Activated naive CD4-positive, alpha-beta T cell treated with anti-CD3 and anti-CD28 coated beads, Interleukin-2, amount 50 U/mL, for 24 hours (primary cell): ENCODE data around the gene FBXO5.

Experiments
- H3K27ac Mint-ChIP-seq: one replicate; pipeline ENCODE4 v1.8.0; 2021; ENCODE audit warnings: mild to moderate bottlenecking, mixed read lengths
- H3K27me3 Mint-ChIP-seq: one replicate; pipeline ENCODE4 v1.8.0; 2021; ENCODE audit warnings: mixed read lengths
- H3K36me3 Mint-ChIP-seq: one replicate; pipeline ENCODE4 v1.8.0; 2021; ENCODE audit warnings: mixed read lengths
- H3K4me1 Mint-ChIP-seq: one replicate; pipeline ENCODE4 v1.8.0; 2021; ENCODE audit warnings: mixed read lengths
- H3K4me3 Mint-ChIP-seq: one replicate; pipeline ENCODE4 v1.8.0; 2021; ENCODE audit warnings: mild to moderate bottlenecking, mixed read lengths
- H3K9me3 Mint-ChIP-seq: one replicate; pipeline ENCODE4 v1.8.0; 2021; ENCODE audit warnings: mixed read lengths

FBXO5 gene

DNA sequence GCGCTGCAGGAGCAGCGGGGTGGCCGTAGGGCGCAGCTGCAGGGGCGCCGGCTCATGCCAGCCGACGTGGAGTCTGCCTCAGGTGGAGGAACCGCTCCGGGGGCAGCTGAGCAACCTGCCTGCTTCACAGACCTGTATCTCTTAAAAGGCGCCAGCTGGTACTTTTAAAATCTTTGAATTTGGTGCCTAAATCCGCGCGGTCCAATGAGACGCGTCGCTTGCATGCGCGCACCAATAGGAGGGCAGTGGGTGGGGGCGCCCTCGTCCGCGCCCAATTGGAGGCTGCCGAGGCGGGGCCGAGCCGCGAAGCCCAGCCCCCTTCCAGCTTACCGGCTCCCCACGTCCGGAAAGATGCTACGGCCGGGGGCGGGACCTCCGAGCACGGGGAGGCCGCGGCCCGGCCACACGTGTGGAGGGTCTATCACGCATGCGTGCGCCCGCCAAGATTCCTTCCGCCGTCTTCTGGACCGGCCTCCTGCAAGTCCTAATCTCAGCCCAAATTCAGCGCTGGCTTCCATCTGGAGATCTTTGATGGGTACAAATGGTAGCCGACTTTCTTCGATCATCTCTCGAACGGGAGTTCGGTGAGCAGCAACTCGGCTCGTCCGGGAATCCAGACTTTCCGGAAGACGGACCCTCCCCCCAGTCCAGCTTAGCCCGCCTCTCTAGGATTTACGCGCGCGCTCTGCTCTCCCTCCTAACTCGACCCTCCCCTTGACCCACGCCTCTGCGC lies at the start of gene FBXO5:
Gene FBXO5, minus strand, starts transcription at position 138 of the 733 bp plus-strand sequence. Its CDS starts 82 bp downstream, at position 56.
- no peaks in the 10 kb centered on the region for H3K36me3 Mint-ChIP-seq
- H3K27ac Mint-ChIP-seq = peak within 1 kb of the TSS; percentile 99
- H3K4me3 Mint-ChIP-seq = peak within 1 kb of the TSS; percentile 96
- no peaks in the 10 kb centered on the region for H3K9me3 Mint-ChIP-seq
- H3K27me3 Mint-ChIP-seq = no peaks in the 10 kb centered on the region
- peaks cover 46% of the 10 kb centered on the region for H3K4me1 Mint-ChIP-seq

DNA sequence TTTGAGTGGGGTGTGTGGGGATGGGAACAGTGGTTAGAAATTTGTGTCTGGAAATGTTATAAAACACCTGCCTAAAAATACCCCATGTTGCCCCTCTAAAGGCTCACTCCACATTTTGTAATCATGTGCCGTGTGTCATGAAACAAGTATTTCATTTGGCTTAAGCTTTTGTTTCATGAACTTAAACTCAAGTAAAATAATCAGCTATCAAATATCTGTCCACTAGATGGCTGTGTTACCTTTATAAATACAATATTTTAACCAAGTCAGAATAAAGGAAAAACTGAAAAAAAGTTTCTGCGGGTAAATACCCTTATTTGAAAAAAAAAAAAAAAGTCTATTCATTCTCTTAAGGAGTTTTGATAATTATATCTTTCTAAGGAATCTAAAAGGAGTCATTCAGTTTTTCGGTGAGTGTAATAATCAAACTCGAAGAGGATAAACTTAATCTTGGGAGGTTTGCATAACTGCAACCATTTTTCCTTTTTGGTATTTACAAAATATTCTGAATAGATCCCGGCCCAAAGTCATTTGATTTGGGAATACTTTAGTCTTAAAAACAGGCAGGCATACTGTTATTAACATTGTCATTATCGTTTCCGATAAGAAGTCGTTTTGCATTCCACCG lies 49.5 kb upstream of the FBXO5 start:
- peaks cover 13% of the 10 kb centered on the region for H3K27me3 Mint-ChIP-seq
- no peak overlapping the region for H3K4me3 Mint-ChIP-seq
- H3K27ac Mint-ChIP-seq = no peak overlapping the region
- no peaks in the 10 kb centered on the region for H3K4me1 Mint-ChIP-seq
- no peaks in the 10 kb centered on the region for H3K36me3 Mint-ChIP-seq
- H3K9me3 Mint-ChIP-seq = no peaks in the 10 kb centered on the region

DNA sequence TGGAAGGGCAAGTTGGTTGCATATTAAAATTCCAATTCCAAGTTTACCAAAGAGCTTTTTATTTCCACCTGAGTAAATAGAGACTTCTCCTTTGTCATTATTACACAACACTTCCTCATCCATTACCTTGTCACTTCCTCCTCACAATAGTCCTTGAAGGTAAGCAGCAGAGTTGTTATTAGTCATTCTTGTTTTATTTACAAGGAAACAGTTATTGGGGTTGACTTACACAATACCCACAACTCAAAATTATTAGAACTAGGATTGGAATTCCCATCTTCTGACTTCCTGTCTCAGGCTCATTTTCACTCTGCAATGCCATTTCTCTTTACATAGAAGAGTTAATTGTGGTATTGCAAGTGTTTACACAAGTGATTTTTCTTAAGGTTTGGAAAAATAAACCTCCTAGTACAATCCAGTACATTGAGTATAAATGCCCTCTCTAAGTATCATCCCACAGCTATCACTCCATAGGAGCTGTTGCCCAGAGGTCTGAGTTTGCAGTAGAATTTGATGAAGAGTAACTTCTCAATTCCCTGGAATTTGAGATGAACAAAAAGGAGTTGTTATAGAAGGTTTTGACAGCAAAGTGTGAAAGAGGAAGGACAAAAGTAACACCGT lies 48.6 kb upstream of the FBXO5 start:
- peaks cover 16% of the 10 kb centered on the region for H3K27me3 Mint-ChIP-seq
- no peaks in the 10 kb centered on the region for H3K9me3 Mint-ChIP-seq
- no peaks in the 10 kb centered on the region for H3K36me3 Mint-ChIP-seq
- no peak overlapping the region for H3K4me3 Mint-ChIP-seq
- no peaks in the 10 kb centered on the region for H3K4me1 Mint-ChIP-seq
- H3K27ac Mint-ChIP-seq = no peak overlapping the region

- H3K4me3 Mint-ChIP-seq = no peak overlapping the region
- no peak overlapping the region for H3K27ac Mint-ChIP-seq
- peaks cover 3% of the 10 kb centered on the region for H3K4me1 Mint-ChIP-seq
- no peaks in the 10 kb centered on the region for H3K36me3 Mint-ChIP-seq
- no peaks in the 10 kb centered on the region for H3K9me3 Mint-ChIP-seq
- H3K27me3 Mint-ChIP-seq = peaks cover 17% of the 10 kb centered on the region
These were observed 46.1 kb upstream of the FBXO5 start for GRCh38 chr6:153028963-153029362.

- peaks cover 17% of the 10 kb centered on the region for H3K27me3 Mint-ChIP-seq
- H3K36me3 Mint-ChIP-seq = no peaks in the 10 kb centered on the region
- no peaks in the 10 kb centered on the region for H3K9me3 Mint-ChIP-seq
- no peak overlapping the region for H3K27ac Mint-ChIP-seq
- H3K4me3 Mint-ChIP-seq = no peak overlapping the region
- H3K4me1 Mint-ChIP-seq = peaks cover 3% of the 10 kb centered on the region
These were observed 45.4 kb upstream of the FBXO5 start for GRCh38 chr6:153028286-153028685.

- no peak overlapping the region for H3K27ac Mint-ChIP-seq
- no peaks in the 10 kb centered on the region for H3K9me3 Mint-ChIP-seq
- peaks cover 3% of the 10 kb centered on the region for H3K4me1 Mint-ChIP-seq
- H3K27me3 Mint-ChIP-seq = peaks cover 17% of the 10 kb centered on the region
- H3K36me3 Mint-ChIP-seq = no peaks in the 10 kb centered on the region
- no peak overlapping the region for H3K4me3 Mint-ChIP-seq
These were observed 44.6 kb upstream of the FBXO5 start for GRCh38 chr6:153027480-153027879.

GRCh38 chr6:153024709-153025017 lies 41.8 kb upstream of the FBXO5 start:
- no peaks in the 10 kb centered on the region for H3K9me3 Mint-ChIP-seq
- no peak overlapping the region for H3K4me3 Mint-ChIP-seq
- H3K27ac Mint-ChIP-seq = no peak overlapping the region
- H3K27me3 Mint-ChIP-seq = peaks cover 15% of the 10 kb centered on the region
- peaks cover 3% of the 10 kb centered on the region for H3K4me1 Mint-ChIP-seq
- no peaks in the 10 kb centered on the region for H3K36me3 Mint-ChIP-seq

DNA sequence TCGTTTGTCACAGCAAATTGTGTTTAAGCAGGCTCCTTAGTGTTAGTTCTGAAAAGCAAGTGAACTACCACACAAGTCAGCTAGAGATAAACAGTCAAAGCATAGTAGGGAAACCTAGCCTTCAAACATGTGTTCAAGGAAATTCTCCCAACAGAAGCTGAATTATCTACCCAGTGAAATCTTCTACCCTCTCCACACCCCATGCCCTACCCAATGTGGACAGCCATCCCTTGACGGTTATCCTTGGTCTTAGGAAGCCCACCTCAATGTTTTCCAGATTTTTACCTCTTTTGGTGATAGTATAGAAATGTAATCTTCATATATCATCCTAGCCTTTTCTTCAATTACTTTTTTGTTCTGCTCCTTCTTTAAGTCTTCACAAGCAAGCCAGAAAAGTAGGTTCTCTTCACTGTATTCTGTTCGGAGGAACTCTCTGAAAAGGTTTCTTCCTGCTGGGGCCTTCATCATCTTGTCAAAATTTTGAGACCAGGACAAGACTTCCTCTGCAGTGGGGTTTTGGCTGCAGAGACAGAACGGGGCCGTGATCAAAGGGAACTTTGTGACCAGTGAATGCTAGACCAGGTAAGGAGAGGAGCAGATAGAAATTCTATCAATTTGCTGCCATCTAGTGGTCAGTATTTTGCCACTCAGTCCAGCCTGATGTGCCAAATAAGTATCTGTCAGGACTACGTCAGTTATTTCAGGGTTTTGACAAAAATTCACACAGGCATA lies 41.3 kb upstream of the FBXO5 start:
- no peak overlapping the region for H3K4me3 Mint-ChIP-seq
- H3K36me3 Mint-ChIP-seq = no peaks in the 10 kb centered on the region
- peaks cover 3% of the 10 kb centered on the region for H3K4me1 Mint-ChIP-seq
- H3K27me3 Mint-ChIP-seq = peaks cover 19% of the 10 kb centered on the region
- H3K27ac Mint-ChIP-seq = no peak overlapping the region
- H3K9me3 Mint-ChIP-seq = no peaks in the 10 kb centered on the region

DNA sequence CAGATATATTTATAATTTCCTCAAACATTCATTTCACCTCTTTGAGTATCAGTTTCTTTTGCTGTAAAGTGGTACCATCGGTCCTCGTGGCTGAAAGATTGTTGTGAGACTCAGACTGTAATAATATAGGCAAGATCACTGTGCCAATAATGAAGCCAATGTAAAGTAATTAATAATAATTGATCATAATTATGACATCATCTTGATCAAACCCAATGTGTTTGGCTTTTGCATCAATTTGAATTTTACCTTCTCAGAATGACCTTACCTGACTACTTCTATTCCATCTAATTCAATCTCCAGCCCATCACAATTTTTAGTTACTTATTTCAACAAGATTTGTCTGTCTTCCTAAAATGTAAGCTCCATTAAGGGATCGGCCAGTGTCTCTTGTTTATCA lies 35.5 kb upstream of the FBXO5 start:
- H3K36me3 Mint-ChIP-seq = no peaks in the 10 kb centered on the region
- H3K4me3 Mint-ChIP-seq = no peak overlapping the region
- H3K4me1 Mint-ChIP-seq = no peaks in the 10 kb centered on the region
- H3K9me3 Mint-ChIP-seq = no peaks in the 10 kb centered on the region
- peaks cover 18% of the 10 kb centered on the region for H3K27me3 Mint-ChIP-seq
- H3K27ac Mint-ChIP-seq = no peak overlapping the region

DNA sequence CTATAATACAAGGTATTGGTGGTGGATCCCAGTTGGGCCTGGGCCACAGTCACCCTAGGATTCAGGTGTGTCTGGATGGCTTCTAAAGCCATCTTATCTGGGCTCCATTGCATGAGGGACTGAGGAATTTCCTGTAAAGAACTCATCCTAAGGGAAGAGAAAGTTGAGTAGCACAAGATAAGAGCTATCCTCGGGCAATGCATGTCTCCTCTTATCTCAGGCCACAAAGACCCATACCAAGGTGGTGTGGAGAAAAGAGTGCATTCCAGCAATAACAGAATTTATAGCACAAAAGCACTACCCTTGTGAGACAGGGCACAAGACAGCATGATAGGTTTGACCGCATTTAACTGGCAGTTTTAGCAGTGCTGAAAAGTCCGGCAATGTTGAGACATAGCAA lies 34.0 kb upstream of the FBXO5 start:
- Mint-ChIP-seq H3K27ac (no peak overlapping the region), H3K27me3 (peaks cover 18% of the 10 kb centered on the region), H3K4me1 (no peaks in the 10 kb centered on the region), H3K4me3 (no peak overlapping the region), H3K36me3 (no peaks in the 10 kb centered on the region), H3K9me3 (no peaks in the 10 kb centered on the region)

GRCh38 chr6:153015094-153015640 lies 32.3 kb upstream of the FBXO5 start:
- peaks cover 18% of the 10 kb centered on the region for H3K27me3 Mint-ChIP-seq
- no peak overlapping the region for H3K4me3 Mint-ChIP-seq
- H3K36me3 Mint-ChIP-seq = no peaks in the 10 kb centered on the region
- no peaks in the 10 kb centered on the region for H3K9me3 Mint-ChIP-seq
- H3K4me1 Mint-ChIP-seq = no peaks in the 10 kb centered on the region
- no peak overlapping the region for H3K27ac Mint-ChIP-seq

DNA sequence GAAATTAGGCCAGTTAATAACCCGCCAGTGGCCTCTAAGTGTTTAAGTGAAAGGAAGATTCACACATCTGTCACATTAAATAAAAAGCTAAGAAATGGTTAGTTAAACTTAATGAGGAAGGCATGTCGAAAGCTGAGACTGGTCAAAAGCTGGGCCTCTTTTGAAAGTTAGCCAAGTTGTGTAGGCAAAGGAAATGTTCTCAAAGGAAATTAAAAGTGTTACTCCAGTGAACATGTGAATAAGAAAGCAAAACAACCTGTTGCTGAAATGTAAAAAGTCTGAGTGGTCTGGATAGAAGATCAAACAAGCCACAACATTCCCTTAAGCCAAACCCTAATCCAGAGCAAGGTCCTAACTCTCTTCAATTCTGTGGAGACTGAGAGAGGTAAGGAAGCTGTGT lies 30.6 kb upstream of the FBXO5 start:
- Mint-ChIP-seq H3K4me3 (no peak overlapping the region), H3K36me3 (no peaks in the 10 kb centered on the region), H3K27ac (no peak overlapping the region), H3K9me3 (no peaks in the 10 kb centered on the region), H3K4me1 (no peaks in the 10 kb centered on the region), H3K27me3 (peaks cover 15% of the 10 kb centered on the region)

DNA sequence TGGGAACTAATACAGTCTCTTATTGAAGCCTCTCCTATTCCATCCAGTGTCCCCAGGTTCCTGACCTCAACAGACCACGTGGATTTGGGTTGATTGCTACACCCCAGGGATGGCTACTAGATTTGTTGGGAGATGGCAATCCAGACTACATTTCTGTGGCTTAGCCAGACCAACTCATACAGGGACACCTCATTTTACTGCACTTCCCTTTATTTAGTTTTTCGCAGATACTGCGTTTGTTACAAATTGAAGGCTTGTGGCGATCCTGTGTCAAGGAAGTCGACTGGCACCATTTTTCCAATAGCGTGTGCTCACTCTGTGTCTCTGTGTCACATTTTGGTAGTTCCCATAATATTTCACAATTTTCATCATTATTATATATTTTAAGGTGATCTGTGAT lies 30.0 kb upstream of the FBXO5 start:
- Mint-ChIP-seq H3K9me3 (no peaks in the 10 kb centered on the region), H3K4me1 (no peaks in the 10 kb centered on the region), H3K27ac (no peak overlapping the region), H3K27me3 (peaks cover 13% of the 10 kb centered on the region), H3K4me3 (no peak overlapping the region), H3K36me3 (no peaks in the 10 kb centered on the region)

GRCh38 chr6:153003366-153003690 lies 20.5 kb upstream of the FBXO5 start:
- H3K4me3 Mint-ChIP-seq = peak overlapping the region; percentile 96
- peaks cover 13% of the 10 kb centered on the region for H3K36me3 Mint-ChIP-seq
- no peaks in the 10 kb centered on the region for H3K27me3 Mint-ChIP-seq
- H3K27ac Mint-ChIP-seq = peak overlapping the region; percentile 98
- no peaks in the 10 kb centered on the region for H3K9me3 Mint-ChIP-seq
- H3K4me1 Mint-ChIP-seq = peaks cover 43% of the 10 kb centered on the region

DNA sequence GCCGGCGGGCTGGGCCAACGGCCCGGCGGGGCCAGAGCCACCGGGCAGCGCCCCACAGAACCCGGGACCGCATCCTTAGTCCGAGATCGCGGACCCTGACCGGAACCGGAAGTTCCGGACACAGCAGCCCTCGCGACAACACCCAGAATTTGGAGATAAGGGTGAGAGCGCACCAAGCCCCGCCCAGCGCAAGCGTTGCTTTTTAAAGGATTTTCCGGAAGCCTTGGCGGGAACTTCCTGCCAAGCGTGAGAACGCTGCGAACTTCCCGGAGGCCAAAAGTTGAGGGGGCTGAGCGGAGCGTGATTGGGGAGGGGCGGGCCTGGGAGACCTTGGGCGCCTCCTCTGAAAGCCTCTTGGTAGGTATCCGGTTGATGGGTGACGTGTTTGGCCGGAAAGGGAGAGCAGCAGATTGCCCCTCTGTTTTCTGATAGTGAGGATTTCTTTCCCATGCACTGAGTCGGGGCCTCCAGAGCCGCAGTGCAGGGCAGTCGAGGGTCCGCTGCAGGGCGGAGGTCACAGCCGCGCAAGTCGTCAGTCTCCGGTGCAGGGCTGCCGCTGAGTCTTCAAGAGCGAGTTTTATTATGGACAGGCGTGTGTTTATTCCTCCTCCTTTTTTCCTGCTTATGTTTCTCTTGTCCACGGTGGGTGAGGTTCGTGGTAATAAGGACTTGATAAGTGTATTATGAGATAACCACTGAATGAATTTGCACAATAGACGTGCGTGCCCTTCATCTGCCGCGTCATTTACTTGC lies 19.9 kb upstream of the FBXO5 start, which contains the start of gene MTRF1L:
Gene MTRF1L, minus strand, starts transcription at position 97 of the 753 bp plus-strand sequence. Its CDS starts 24 bp downstream, at position 73.
- H3K4me3 Mint-ChIP-seq = peak within 1 kb of the TSS; percentile 96
- peak within 1 kb of the TSS; percentile 98 for H3K27ac Mint-ChIP-seq

More for the DNA sequence above, 19.9 kb upstream of the FBXO5 start, which contains the start of gene MTRF1L:
- Mint-ChIP-seq H3K27me3 (no peaks in the 10 kb centered on the region), H3K36me3 (peaks cover 13% of the 10 kb centered on the region), H3K9me3 (no peaks in the 10 kb centered on the region), H3K4me1 (peaks cover 43% of the 10 kb centered on the region)
